Testis (tissue), 3 donors: Measurements from ENCODE around the gene OVCH2. TPM values are rescaled to one million over a fixed set of nuclear protein-coding genes. Genes with fewer than 3 reads are reported as not detected.

ENCODE experiments used
- DNase-seq: peaks from one replicate; pipeline ENCODE4 v3.0.0-alpha.2; 2019
- H3K27ac ChIP-seq, 2 donors: fragments of 200-600 bp; sonication (generic); one replicate each; pipeline ENCODE4 v1.5.1; 2019
- H3K27me3 ChIP-seq: fragments of 200-600 bp; sonication (generic); one replicate; pipeline ENCODE4 v1.5.1; 2019
- H3K36me3 ChIP-seq: fragments of 200-600 bp; sonication (generic); one replicate; pipeline ENCODE4 v1.5.1; 2017; ENCODE audit warnings: low read depth; ENCODE audit errors: missing control alignments
- H3K4me1 ChIP-seq: fragments of 200-600 bp; sonication (generic); one replicate; pipeline ENCODE4 v1.5.1; 2019
- H3K4me3 ChIP-seq, 2 donors: fragments of 200-600 bp; sonication (generic); one replicate each; pipeline ENCODE4 v1.5.1; 2017 to 2019
- H3K9me3 ChIP-seq: fragments of 200-600 bp; sonication (generic); one replicate; pipeline ENCODE4 v1.5.1; 2017
- POLR2A ChIP-seq: fragments of 450-650 bp; IDR thresholded peaks from one replicate; pipeline ENCODE4 v1.6.1; 2017; ENCODE audit warnings: antibody characterized with exemption, mild to moderate bottlenecking, moderate library complexity
- WGBS, 2 donors: methylation state at CpG; one replicate each; pipeline ENCODE4 v1.1.5; 2018; 5-methylcytosine and 5-hydroxymethylcytosine counted together
- intact Hi-C: fragments of 100-400 bp; cut with DNase I; formaldehyde crosslinking; loops from one replicate; pipeline ENCODE4 v1.15.1; 2023; ENCODE audit warnings: low total_unique reads
- polyA plus RNA-seq: library from polyadenylated mRNA; stranded (reverse); fragments of 350-450 nt; fragmentation: Illumina TruSeq; extraction: RNeasy Lipid Tissue Mini Kit (QIAGEN cat#74804); gene quantifications from one replicate; pipeline ENCODE4 v1.2.3, GENCODE V29; 2014; ENCODE audit warnings: low read depth, low replicate concordance; ENCODE audit not compliant: insufficient read depth
- total RNA-seq, 2 donors: library from RNA; depleted of rRNA; stranded (reverse); fragments of >200 nt; gene quantifications; one replicate each; pipeline ENCODE4 v1.2.3, GENCODE V29; 2016
- TF ChIP-seq, protein P1 (sequence below), 3 experiments: fragments of 450-650 bp in 2 of 3; fragments of 200-600 bp in 1 of 3; sonication (generic) in 1 of 3; IDR thresholded peaks; one replicate each; pipeline ENCODE4 v1.5.1; 2016 to 2019; ENCODE audit warnings: antibody characterized with exemption in 3 of 3, mild to moderate bottlenecking in 2 of 3, moderate library complexity in 1 of 3

OVCH2 gene
- total and polyA plus RNA-seq, 3 donors from 2014 or later = 0.39 to 0.80 (median 0.68) TPM

DNA sequence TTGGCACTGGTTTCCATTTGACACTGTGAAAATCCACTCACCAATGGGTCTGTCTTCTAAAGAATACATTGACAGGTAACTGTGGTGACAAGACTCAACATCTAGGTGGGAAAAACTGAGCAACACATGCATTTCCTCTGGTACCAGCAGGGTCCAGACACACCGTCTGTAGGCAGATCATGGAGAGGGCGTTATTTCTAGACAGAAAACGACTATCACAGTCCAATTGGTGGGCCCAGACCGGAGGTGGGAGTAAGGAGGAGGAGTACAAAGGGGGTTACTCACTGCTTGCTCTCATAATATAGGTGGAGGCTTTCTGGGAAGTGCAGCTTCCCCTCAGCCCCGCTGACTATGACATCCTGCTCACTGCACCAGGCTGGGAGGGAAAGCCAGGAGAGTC, 9.9 kb downstream of the OVCH2 start:
- intact Hi-C loops = loop anchor here (10.0 kb wide), 1 partner anchor 602 kb away; no protein-coding TSS in a partner anchor
- Histone ChIP-seq H3K9me3 (no peaks in the 10 kb centered on the region), H3K27ac (no peak overlapping the region), H3K36me3 (no peaks in the 10 kb centered on the region), H3K4me3 (no peak overlapping the region), H3K4me1 (peaks cover 8% of the 10 kb centered on the region), H3K27me3 (no peaks in the 10 kb centered on the region)
- 65 to 78% methylated on average over 5 of the region's 5 CpGs for WGBS, 2 donors
- DNase-seq = no peak
- TF ChIP-seq POLR2A = no peak
- TF ChIP-seq, protein P1, sequence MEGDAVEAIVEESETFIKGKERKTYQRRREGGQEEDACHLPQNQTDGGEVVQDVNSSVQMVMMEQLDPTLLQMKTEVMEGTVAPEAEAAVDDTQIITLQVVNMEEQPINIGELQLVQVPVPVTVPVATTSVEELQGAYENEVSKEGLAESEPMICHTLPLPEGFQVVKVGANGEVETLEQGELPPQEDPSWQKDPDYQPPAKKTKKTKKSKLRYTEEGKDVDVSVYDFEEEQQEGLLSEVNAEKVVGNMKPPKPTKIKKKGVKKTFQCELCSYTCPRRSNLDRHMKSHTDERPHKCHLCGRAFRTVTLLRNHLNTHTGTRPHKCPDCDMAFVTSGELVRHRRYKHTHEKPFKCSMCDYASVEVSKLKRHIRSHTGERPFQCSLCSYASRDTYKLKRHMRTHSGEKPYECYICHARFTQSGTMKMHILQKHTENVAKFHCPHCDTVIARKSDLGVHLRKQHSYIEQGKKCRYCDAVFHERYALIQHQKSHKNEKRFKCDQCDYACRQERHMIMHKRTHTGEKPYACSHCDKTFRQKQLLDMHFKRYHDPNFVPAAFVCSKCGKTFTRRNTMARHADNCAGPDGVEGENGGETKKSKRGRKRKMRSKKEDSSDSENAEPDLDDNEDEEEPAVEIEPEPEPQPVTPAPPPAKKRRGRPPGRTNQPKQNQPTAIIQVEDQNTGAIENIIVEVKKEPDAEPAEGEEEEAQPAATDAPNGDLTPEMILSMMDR (IDR thresholded peaks at IDR 0.05) = no peak

DNA sequence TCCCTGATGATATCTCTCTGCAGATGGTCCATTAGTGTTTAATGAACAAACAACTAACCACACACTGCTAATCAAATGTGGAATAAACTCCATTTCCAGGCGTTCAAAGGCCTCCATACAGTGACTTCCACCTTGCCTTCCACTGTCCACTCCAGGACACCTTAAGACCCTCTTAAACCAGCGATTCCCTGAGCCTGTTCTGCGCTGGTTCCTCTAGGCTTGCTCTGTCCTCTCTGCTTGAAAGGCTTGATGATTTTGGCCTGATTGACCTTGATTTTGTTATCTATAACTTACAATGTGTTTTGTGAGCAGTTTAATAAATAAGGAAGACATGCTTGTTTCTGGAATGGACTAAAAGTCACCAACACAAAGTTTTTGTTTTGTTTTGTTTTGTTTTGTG, 12.0 kb downstream of the OVCH2 start:
- Histone ChIP-seq H3K4me1 (peaks cover 8% of the 10 kb centered on the region), H3K9me3 (no peaks in the 10 kb centered on the region), H3K27me3 (no peaks in the 10 kb centered on the region), H3K27ac (no peak overlapping the region), H3K36me3 (no peaks in the 10 kb centered on the region), H3K4me3 (peak overlapping the region in 1 of 2 donors; percentile 24)
- TF ChIP-seq, protein P1 (IDR thresholded peaks at IDR 0.05) = no peak
- no peak for TF ChIP-seq POLR2A
- WGBS, 2 donors = 48 to 64% methylated on average over 3 of the region's 3 CpGs
- DNase-seq = no peak
- intact Hi-C loops = loop anchor here (10.0 kb wide), 1 partner anchor 599 kb away; no protein-coding TSS in a partner anchor

DNA sequence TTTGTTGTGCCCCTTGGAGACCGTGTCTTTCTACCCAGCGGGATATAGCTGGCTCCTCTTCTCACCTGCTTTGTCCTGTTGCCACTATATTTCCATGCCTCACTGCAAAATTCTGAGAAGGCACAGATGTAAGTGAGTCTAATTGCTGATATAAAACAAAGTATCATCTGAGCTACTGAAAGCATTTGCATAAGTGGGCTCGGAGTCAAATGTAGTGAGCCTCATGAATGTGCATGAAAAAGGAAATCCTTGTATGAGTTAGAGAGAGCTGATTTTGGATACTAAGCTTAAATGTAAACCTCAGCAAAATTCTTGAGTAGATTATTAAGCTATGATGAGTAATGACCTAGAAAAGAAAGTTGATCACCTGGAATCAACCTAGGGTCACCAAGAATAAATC, 13.9 kb downstream of the OVCH2 start:
- WGBS, 2 donors = 72 to 85% methylated on average over 3 of the region's 3 CpGs
- intact Hi-C loops = loop anchor here (10.0 kb wide), 1 partner anchor 598 kb away; no protein-coding TSS in a partner anchor
- no peak for DNase-seq
- Histone ChIP-seq H3K27me3 (no peaks in the 10 kb centered on the region), H3K4me1 (peaks cover 8% of the 10 kb centered on the region), H3K27ac (peak overlapping the region in 1 of 2 donors; percentile 5), H3K36me3 (no peaks in the 10 kb centered on the region), H3K9me3 (no peaks in the 10 kb centered on the region), H3K4me3 (no peak overlapping the region)
- TF ChIP-seq POLR2A = no peak
- TF ChIP-seq, protein P1 (IDR thresholded peaks at IDR 0.05) = no peak

DNA sequence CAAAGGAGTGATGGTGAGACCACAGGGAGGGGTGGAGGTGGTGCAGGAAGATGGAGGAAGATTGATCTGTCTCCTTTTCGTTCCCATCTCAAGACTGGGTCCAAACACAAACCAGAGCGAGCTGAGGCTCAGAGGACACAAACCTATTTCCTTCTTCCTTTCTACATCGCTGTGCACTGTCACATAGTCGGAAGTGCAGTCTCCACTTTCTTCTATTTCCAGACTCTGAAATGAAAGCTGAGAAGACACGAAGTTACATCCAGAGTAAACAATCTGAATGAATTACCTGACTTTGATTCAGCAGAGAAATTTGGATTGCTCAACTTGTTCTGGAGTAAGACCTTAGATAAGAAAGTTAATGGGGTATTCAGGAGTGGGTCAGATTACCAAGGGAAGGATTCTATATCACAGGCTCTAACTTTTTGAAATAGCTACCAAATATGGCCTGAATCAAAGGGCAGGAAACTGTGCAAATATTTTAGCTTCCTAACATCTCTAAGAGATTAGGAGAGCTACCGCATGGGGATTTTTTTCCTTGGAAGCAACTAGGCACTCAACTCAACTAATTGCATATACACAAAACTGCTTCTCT, 14.4 kb downstream of the OVCH2 start:
- Histone ChIP-seq H3K4me3 (no peak overlapping the region), H3K36me3 (no peaks in the 10 kb centered on the region), H3K4me1 (peaks cover 8% of the 10 kb centered on the region), H3K9me3 (no peaks in the 10 kb centered on the region), H3K27me3 (no peaks in the 10 kb centered on the region), H3K27ac (peak overlapping the region in 1 of 2 donors; percentile 5)
- intact Hi-C loops = loop anchor here (10.0 kb wide), 1 partner anchor 597 kb away; no protein-coding TSS in a partner anchor
- TF ChIP-seq POLR2A = no peak
- 73 to 79% methylated on average over 6 of the region's 6 CpGs for WGBS, 2 donors
- DNase-seq = no peak

DNA sequence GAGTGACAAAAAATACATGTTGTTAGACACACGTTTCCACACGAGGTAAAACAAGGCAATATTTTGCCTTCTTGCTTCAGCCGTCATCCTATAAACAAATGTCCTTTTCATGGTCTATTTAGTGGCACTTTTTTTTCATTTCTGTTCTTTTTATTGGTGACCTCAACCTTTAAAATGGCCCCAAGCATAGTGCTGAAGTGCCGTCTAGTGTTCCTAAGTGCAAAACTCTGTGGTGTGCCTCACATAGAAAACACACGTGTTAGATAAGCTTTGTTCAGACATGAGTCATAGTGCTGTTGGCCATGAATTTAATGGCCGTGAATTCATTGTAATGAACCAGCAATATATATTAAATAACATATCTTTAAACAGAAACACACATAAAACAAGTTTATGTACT, 15.6 kb downstream of the OVCH2 start:
- TF ChIP-seq, protein P1 (IDR thresholded peaks at IDR 0.05) = no peak
- TF ChIP-seq POLR2A = no peak
- Histone ChIP-seq H3K27me3 (no peaks in the 10 kb centered on the region), H3K27ac (no peak overlapping the region), H3K4me3 (no peak overlapping the region), H3K36me3 (no peaks in the 10 kb centered on the region), H3K4me1 (peaks cover 8% of the 10 kb centered on the region), H3K9me3 (no peaks in the 10 kb centered on the region)
- WGBS, 2 donors = 70 to 74% methylated on average over 6 of the region's 6 CpGs
- intact Hi-C loops = loop anchor here (10.0 kb wide), 1 partner anchor 596 kb away; no protein-coding TSS in a partner anchor
- DNase-seq = no peak
